HCT116 (cell line): Measurements from ENCODE around the gene SLC9A9. TPM values are rescaled to one million over a fixed set of nuclear protein-coding genes. Genes with fewer than 3 reads are reported as not detected.

Experiments used
- ATAC-seq: fragments of 200-7000 bp; cut with Tn5 transposase; 2 replicates; pipeline ENCODE4 v1.9.1; 2020; ENCODE audit warnings: mild to moderate bottlenecking, moderate library complexity
- BruUV-seq: library from RNA; stranded (reverse); fragments of 400-500 nt; replicated peaks from 2 replicates; lab custom pipeline; 2021; lab: Mats Ljungman, UMichigan
- CTCF ChIA-PET: fragments of 300-600 bp; sonication (Branson Sonifier 250); formaldehyde crosslinking; loops from one replicate; lab custom pipeline; 2021; ENCODE audit warnings: antibody characterized with exemption; lab: Charles Lee
- POLR2A ChIA-PET: fragments of 300-600, 350-600 bp; sonication (Branson Sonifier 250); formaldehyde crosslinking; loops from one replicate; lab custom pipeline; 2021; ENCODE audit warnings: antibody characterized with exemption; lab: Charles Lee
- RAD21 ChIA-PET, 2 experiments: fragments of 300-600 bp; sonication (Branson Sonifier 250); formaldehyde crosslinking; loops; one replicate each; lab custom pipeline; 2023; ENCODE audit warnings: low total read pairs in 2 of 2; ENCODE audit not compliant: uncharacterized antibody in 2 of 2, unreplicated experiment in 2 of 2, low non-redundant PET in 1 of 2; lab: Charles Lee
- DNase-seq: peaks from one replicate; pipeline ENCODE4 v3.0.0-alpha.2; 2010; ENCODE audit warnings: low read depth, low spot score
- H2AFZ ChIP-seq: fragments of 200-600 bp; shearing (Covaris generic), sonication (generic); 2 replicates; pipeline ENCODE4 v1.6.1; 2017; ENCODE audit warnings: low read depth, mixed run types, mixed read lengths, antibody characterized with exemption, low read length; ENCODE audit not compliant: poor library complexity, severe bottlenecking
- H3K27ac ChIP-seq: 2 replicates; pipeline ENCODE4 v1.5.1; 2012; ENCODE audit warnings: low read depth, low read length
- H3K27me3 ChIP-seq: fragments of 200-600 bp; sonication (generic); 2 replicates; pipeline ENCODE4 v1.6.1; 2016; ENCODE audit warnings: mixed run types, low read length, mixed read lengths; ENCODE audit not compliant: insufficient read depth
- H3K36me3 ChIP-seq, 2 experiments: fragments of 200-500 bp in 1 of 2; fragments of 200-600 bp in 1 of 2; sonication (Bioruptor generic) in 1 of 2; sonication (generic) in 1 of 2; 2 replicates each; pipeline versions ENCODE4 v1.5.1 to v1.6.1; 2014 to 2016; ENCODE audit warnings: low read length in 2 of 2, inconsistent platforms in 1 of 2, mixed read lengths in 1 of 2, mixed run types in 1 of 2; ENCODE audit not compliant: insufficient read depth in 2 of 2, control insufficient read depth in 1 of 2
- H3K4me1 ChIP-seq, 2 experiments: fragments of 200-600 bp in 1 of 2; sonication (generic) in 1 of 2; 2 replicates each; pipeline versions ENCODE4 v1.5.1 to v1.6.1; 2012 to 2017; ENCODE audit warnings: low read length in 2 of 2, inconsistent platforms in 1 of 2, mild to moderate bottlenecking in 1 of 2, mixed read lengths in 1 of 2, mixed run types in 1 of 2, moderate library complexity in 1 of 2; ENCODE audit not compliant: insufficient read depth in 2 of 2, control insufficient read depth in 1 of 2
- H3K4me2 ChIP-seq: fragments of 200-600 bp; sonication (generic); 2 replicates; pipeline ENCODE4 v1.6.1; 2017; ENCODE audit warnings: mixed run types, low read length, mixed read lengths
- H3K4me3 ChIP-seq, 2 experiments: fragments of 200-600 bp in 1 of 2; sonication (generic) in 1 of 2; replicated peaks in 1 of 2; 2 replicates each; pipeline ENCODE4 v1.5.1; 2011 to 2016; ENCODE audit warnings: low read length in 2 of 2, control low read depth in 1 of 2, low read depth in 1 of 2, mild to moderate bottlenecking in 1 of 2, mixed read lengths in 1 of 2, mixed run types in 1 of 2
- H3K79me2 ChIP-seq: fragments of 200-600 bp; sonication (generic); 2 replicates; pipeline ENCODE4 v1.6.1; 2017; ENCODE audit warnings: mild to moderate bottlenecking, mixed run types, low read length, moderate library complexity, mixed read lengths; ENCODE audit not compliant: insufficient read depth
- H3K9ac ChIP-seq: fragments of 200-600 bp; sonication (generic); 2 replicates; pipeline ENCODE4 v1.6.1; 2016; ENCODE audit warnings: low read length, mixed read lengths
- H3K9me2 ChIP-seq: fragments of 200-600 bp; sonication (generic), shearing (Covaris generic); 2 replicates; pipeline ENCODE4 v1.6.1; 2017; ENCODE audit warnings: mixed run types, mild to moderate bottlenecking, moderate library complexity; ENCODE audit not compliant: insufficient read depth
- H3K9me3 ChIP-seq, 2 experiments: fragments of 200-500 bp in 1 of 2; fragments of 200-600 bp in 1 of 2; sonication (Bioruptor generic) in 1 of 2; sonication (generic) in 1 of 2; 2 replicates each; pipeline ENCODE4 v1.6.1; 2014 to 2017; ENCODE audit warnings: low read length in 2 of 2, mixed read lengths in 2 of 2, inconsistent platforms in 1 of 2, low read depth in 1 of 2, mild to moderate bottlenecking in 1 of 2, mixed run types in 1 of 2, moderate library complexity in 1 of 2; ENCODE audit not compliant: control insufficient read depth in 1 of 2, insufficient read depth in 1 of 2
- H4K20me1 ChIP-seq: fragments of 200-600 bp; sonication (generic), shearing (Covaris generic); 2 replicates; pipeline ENCODE4 v1.6.1; 2017; ENCODE audit warnings: mixed run types, mild to moderate bottlenecking, moderate library complexity; ENCODE audit not compliant: insufficient read depth
- CBX3 ChIP-seq: IDR thresholded peaks from 2 replicates; pipeline ENCODE4 v1.6.1; 2012; ENCODE audit warnings: low read depth
- EGR1 ChIP-seq: IDR thresholded peaks from 2 replicates; pipeline ENCODE4 v1.6.1; 2012; ENCODE audit warnings: low read depth
- EZH2 ChIP-seq: fragments of 200-600 bp; sonication (generic); IDR thresholded peaks from 2 replicates; pipeline ENCODE4 v1.6.1; 2017; ENCODE audit warnings: antibody characterized with exemption, mixed run types
- EZH2phosphoT487 ChIP-seq: fragments of 200-600 bp; IDR thresholded peaks from 2 replicates; pipeline ENCODE4 v1.6.1; 2018; ENCODE audit warnings: antibody characterized with exemption, borderline replicate concordance
- FOSL1 ChIP-seq: IDR thresholded peaks from 2 replicates; pipeline ENCODE4 v1.6.1; 2012; ENCODE audit warnings: low read depth
- RAD21 ChIP-seq: IDR thresholded peaks from 2 replicates; pipeline ENCODE4 v1.6.1; 2012; ENCODE audit warnings: low read depth, mild to moderate bottlenecking
- SIN3A ChIP-seq: IDR thresholded peaks from 2 replicates; pipeline ENCODE4 v1.6.1; 2012; ENCODE audit warnings: low read depth
- SP1 ChIP-seq: IDR thresholded peaks from 2 replicates; pipeline ENCODE4 v1.6.1; 2012; ENCODE audit warnings: low read depth
- SRF ChIP-seq: IDR thresholded peaks from 2 replicates; pipeline ENCODE4 v1.6.1; 2012; ENCODE audit warnings: low read depth
- ZFX ChIP-seq: fragments of 450-650 bp; IDR thresholded peaks from 2 replicates; pipeline ENCODE4 v1.6.1; 2017
- intact Hi-C: fragments of 100-400 bp; cut with micrococcal nuclease; formaldehyde crosslinking; loops from 2 replicates; pipeline ENCODE4 v1.10.0; 2022
- total RNA-seq: library from RNA; stranded (reverse); gene quantifications from one replicate; pipeline ENCODE4 v1.2.1, GENCODE V29; 2021; ENCODE audit not compliant: unreplicated experiment
- TF ChIP-seq, protein P1 (sequence below): IDR thresholded peaks from 2 replicates; pipeline ENCODE4 v1.6.1; 2012; ENCODE audit warnings: low read depth
- TF ChIP-seq, protein P2 (sequence below): IDR thresholded peaks from 2 replicates; pipeline ENCODE4 v1.6.1; 2012
- TF ChIP-seq, protein P3 (sequence below): IDR thresholded peaks from 2 replicates; pipeline ENCODE4 v1.6.1; 2011; ENCODE audit warnings: mild to moderate bottlenecking, low read length, moderate library complexity; ENCODE audit not compliant: insufficient replicate concordance; ENCODE audit errors: extremely low read depth

Gene SLC9A9
- total RNA-seq, 1 experiment from 2014 or later = 0.20 TPM

DNA sequence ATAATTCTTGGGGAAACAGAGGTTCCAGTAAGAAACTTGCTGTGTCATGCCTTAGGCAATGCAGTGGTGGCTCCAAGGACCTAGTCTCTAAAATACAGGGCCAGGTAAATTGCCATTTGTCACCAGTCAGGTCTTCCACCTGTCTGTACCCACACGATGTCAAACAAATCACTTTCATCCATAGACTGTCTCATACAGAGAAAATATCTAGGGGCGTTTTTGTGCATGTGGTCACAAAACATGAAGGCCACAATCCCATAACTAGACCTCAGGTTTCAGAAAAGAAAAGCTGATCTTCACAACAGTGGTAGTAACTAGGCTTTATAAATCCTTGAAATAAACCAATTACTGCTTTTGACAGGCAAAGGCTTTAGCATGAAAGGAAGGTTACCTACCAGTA is 92.3 kb downstream of the SLC9A9 start (continued):
- TF ChIP-seq RAD21 = no peak

DNA sequence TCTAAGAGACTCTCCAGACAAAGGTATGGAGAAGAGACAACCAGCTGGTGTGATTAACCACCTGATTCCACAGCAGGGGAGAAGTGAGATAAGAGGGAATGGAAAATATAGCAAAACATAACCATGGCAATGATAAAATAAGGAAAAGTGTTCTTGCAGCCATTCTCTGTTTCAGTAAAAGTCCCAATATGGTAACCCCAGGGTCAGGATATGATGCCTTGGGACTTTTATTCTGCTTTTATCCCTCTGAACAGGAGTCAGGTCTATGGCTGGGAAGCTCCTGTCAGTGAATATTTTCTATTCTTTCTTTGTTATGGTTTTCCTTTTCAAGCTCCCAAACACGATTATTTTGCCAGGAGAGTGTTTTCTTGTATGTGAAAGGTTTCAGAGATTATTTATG is 94.2 kb downstream of the SLC9A9 start:
- H3K27me3 ChIP-seq = no peaks in the 10 kb centered on the region
- H3K4me2 ChIP-seq = no peak overlapping the region
- no peaks in the 10 kb centered on the region for H3K9me2 ChIP-seq
- ATAC-seq (no peak), DNase-seq (no peak)
- H3K4me1 ChIP-seq = no peaks in the 10 kb centered on the region
- H3K4me3 ChIP-seq = no peak overlapping the region
- no TSS peak for BruUV-seq
- intact Hi-C loops = no loop called here
- no peaks in the 10 kb centered on the region for H4K20me1 ChIP-seq
- H3K36me3 ChIP-seq = no peaks in the 10 kb centered on the region
- H3K9me3 ChIP-seq = no peaks in the 10 kb centered on the region
- no peaks in the 10 kb centered on the region for H3K79me2 ChIP-seq
- TF ChIP-seq, protein P1, sequence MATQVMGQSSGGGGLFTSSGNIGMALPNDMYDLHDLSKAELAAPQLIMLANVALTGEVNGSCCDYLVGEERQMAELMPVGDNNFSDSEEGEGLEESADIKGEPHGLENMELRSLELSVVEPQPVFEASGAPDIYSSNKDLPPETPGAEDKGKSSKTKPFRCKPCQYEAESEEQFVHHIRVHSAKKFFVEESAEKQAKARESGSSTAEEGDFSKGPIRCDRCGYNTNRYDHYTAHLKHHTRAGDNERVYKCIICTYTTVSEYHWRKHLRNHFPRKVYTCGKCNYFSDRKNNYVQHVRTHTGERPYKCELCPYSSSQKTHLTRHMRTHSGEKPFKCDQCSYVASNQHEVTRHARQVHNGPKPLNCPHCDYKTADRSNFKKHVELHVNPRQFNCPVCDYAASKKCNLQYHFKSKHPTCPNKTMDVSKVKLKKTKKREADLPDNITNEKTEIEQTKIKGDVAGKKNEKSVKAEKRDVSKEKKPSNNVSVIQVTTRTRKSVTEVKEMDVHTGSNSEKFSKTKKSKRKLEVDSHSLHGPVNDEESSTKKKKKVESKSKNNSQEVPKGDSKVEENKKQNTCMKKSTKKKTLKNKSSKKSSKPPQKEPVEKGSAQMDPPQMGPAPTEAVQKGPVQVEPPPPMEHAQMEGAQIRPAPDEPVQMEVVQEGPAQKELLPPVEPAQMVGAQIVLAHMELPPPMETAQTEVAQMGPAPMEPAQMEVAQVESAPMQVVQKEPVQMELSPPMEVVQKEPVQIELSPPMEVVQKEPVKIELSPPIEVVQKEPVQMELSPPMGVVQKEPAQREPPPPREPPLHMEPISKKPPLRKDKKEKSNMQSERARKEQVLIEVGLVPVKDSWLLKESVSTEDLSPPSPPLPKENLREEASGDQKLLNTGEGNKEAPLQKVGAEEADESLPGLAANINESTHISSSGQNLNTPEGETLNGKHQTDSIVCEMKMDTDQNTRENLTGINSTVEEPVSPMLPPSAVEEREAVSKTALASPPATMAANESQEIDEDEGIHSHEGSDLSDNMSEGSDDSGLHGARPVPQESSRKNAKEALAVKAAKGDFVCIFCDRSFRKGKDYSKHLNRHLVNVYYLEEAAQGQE = no peak
- no peak for TF ChIP-seq EZH2phosphoT487
- TF ChIP-seq, protein P2, sequence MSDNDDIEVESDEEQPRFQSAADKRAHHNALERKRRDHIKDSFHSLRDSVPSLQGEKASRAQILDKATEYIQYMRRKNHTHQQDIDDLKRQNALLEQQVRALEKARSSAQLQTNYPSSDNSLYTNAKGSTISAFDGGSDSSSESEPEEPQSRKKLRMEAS = no peak
- no peak for TF ChIP-seq EZH2
- TF ChIP-seq SRF = no peak
- no peak for TF ChIP-seq RAD21
- no peak for TF ChIP-seq EGR1
- TF ChIP-seq FOSL1 = no peak
- no peak for TF ChIP-seq SP1
- TF ChIP-seq, protein P3, sequence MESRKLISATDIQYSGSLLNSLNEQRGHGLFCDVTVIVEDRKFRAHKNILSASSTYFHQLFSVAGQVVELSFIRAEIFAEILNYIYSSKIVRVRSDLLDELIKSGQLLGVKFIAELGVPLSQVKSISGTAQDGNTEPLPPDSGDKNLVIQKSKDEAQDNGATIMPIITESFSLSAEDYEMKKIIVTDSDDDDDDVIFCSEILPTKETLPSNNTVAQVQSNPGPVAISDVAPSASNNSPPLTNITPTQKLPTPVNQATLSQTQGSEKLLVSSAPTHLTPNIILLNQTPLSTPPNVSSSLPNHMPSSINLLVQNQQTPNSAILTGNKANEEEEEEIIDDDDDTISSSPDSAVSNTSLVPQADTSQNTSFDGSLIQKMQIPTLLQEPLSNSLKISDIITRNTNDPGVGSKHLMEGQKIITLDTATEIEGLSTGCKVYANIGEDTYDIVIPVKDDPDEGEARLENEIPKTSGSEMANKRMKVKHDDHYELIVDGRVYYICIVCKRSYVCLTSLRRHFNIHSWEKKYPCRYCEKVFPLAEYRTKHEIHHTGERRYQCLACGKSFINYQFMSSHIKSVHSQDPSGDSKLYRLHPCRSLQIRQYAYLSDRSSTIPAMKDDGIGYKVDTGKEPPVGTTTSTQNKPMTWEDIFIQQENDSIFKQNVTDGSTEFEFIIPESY = no peak
- no peak for TF ChIP-seq CBX3
- no peak for TF ChIP-seq SIN3A
- TF ChIP-seq ZFX = no peak
- POLR2A ChIA-PET = no interaction called here
- H3K27ac ChIP-seq = no peak overlapping the region
- H2AFZ ChIP-seq = no peak overlapping the region
- CTCF ChIA-PET = no interaction called here
- no peak overlapping the region for H3K9ac ChIP-seq
- RAD21 ChIA-PET = no interaction called here
